HepG2 (cell line): ENCODE data around the gene VAMP2. TPM values are rescaled to one million over a fixed set of nuclear protein-coding genes. Genes with fewer than 3 reads are reported as not detected.

ENCODE experiments used
- ARID2 ChIP-seq: sonication (generic); formaldehyde crosslinking; IDR thresholded peaks from 2 replicates; pipeline ENCODE4 v1.8.1; 2022; ENCODE audit warnings: mild to moderate bottlenecking, missing genetic modification reagents, borderline replicate concordance
- ELF3 ChIP-seq: IDR thresholded peaks from 2 replicates; pipeline ENCODE4 v1.6.1; 2016; ENCODE audit warnings: missing genetic modification reagents, missing compliant biosample characterization
- GPN1 ChIP-seq: sonication (generic); formaldehyde crosslinking; IDR thresholded peaks from 2 replicates; pipeline ENCODE4 v1.5.1; 2020; ENCODE audit warnings: missing genetic modification reagents, borderline replicate concordance
- HNRNPH1 ChIP-seq: fragments of 200-400 bp; formaldehyde crosslinking; optimal IDR thresholded peaks from 2 replicates; pipeline ENCODE3; 2017; ENCODE audit warnings: mild to moderate bottlenecking, low read depth, low read length
- HNRNPK ChIP-seq: fragments of 200-400 bp; formaldehyde crosslinking; IDR thresholded peaks from 2 replicates; pipeline ENCODE4 v1.6.1; 2018; ENCODE audit warnings: low read length, low read depth, moderate library complexity, mild to moderate bottlenecking; ENCODE audit not compliant: poor library complexity, severe bottlenecking
- IRF1 ChIP-seq: sonication (generic); formaldehyde crosslinking; IDR thresholded peaks from 2 replicates; pipeline ENCODE4 v1.4.0; 2020; ENCODE audit warnings: low read depth, mild to moderate bottlenecking, missing genetic modification reagents
- NBN ChIP-seq: fragments of 450-650 bp; conservative IDR thresholded peaks from 2 replicates; pipeline ENCODE4 v1.6.1; 2017
- ZBTB46 ChIP-seq: sonication (generic); formaldehyde crosslinking; IDR thresholded peaks from 2 replicates; pipeline ENCODE4 v1.4.0; 2020; ENCODE audit warnings: mild to moderate bottlenecking, missing genetic modification reagents, borderline replicate concordance
- ZNF646 ChIP-seq: sonication (generic); formaldehyde crosslinking; IDR thresholded peaks from 2 replicates; pipeline ENCODE4 v1.9.0; 2021; ENCODE audit warnings: mild to moderate bottlenecking, missing genetic modification reagents
- ZNF678 ChIP-seq: sonication (generic); formaldehyde crosslinking; IDR thresholded peaks from 2 replicates; pipeline ENCODE4 v1.4.0; 2020; ENCODE audit warnings: mild to moderate bottlenecking, missing genetic modification reagents
- ZNF691 ChIP-seq: sonication (generic); formaldehyde crosslinking; IDR thresholded peaks from 2 replicates; pipeline ENCODE4 v1.4.0; 2020; ENCODE audit warnings: missing genetic modification reagents, low read depth, mild to moderate bottlenecking, borderline replicate concordance
- ZNF792 ChIP-seq: IDR thresholded peaks from 2 replicates; pipeline ENCODE4 v1.6.1; 2016
- ZNF879 ChIP-seq: sonication (generic); formaldehyde crosslinking; IDR thresholded peaks from 2 replicates; pipeline ENCODE4 v1.8.1; 2023; ENCODE audit warnings: missing genetic modification reagents
- polyA plus RNA-seq, 8 experiments: library from polyadenylated mRNA; depleted of rRNA in 3 of 8; stranded (reverse) in 7 of 8; unstranded in 1 of 8; fragments of >200 nt; fragmentation: Illumina TruSeq in 4 of 8; extraction: Trizol in 4 of 8; gene quantifications; 2 replicates each; pipeline versions ENCODE4 v1.2.1 to v1.2.3, GENCODE V29; 2011 to 2016; ENCODE audit warnings: low read depth in 4 of 8, missing spikeins in 1 of 8, mixed read lengths in 1 of 8; ENCODE audit not compliant: insufficient read depth in 1 of 8
- total RNA-seq, 5 experiments: library from RNA; depleted of rRNA; stranded (reverse); fragments of >200 nt; fragmentation: Illumina TruSeq; extraction: Trizol; gene quantifications; 2 replicates each; pipeline ENCODE4 v1.2.3, GENCODE V29; 2016; ENCODE audit warnings: low read depth in 1 of 5
- TF ChIP-seq, protein P1 (sequence below): sonication (generic); formaldehyde crosslinking; IDR thresholded peaks from 2 replicates; pipeline ENCODE4 v1.5.0; 2020; ENCODE audit warnings: missing genetic modification reagents
- TF ChIP-seq, protein P2 (sequence below): sonication (generic); formaldehyde crosslinking; IDR thresholded peaks from 2 replicates; pipeline ENCODE4 v1.8.1; 2023; ENCODE audit warnings: mild to moderate bottlenecking, missing genetic modification reagents
- TF ChIP-seq, protein P3 (sequence below): sonication (generic); formaldehyde crosslinking; IDR thresholded peaks from 2 replicates; pipeline ENCODE4 v1.8.1; 2022; ENCODE audit warnings: mild to moderate bottlenecking, missing genetic modification reagents

The VAMP2 gene
- total and polyA plus RNA-seq, 2 of the 13 experiments (the other 11 are each of a cell fraction or from before 2014, with no cell fraction given) = 3.9 to 17.2 TPM

GRCh38 chr17:8121681-8122421, 40.9 kb downstream of the VAMP2 start (continued):
- TF ChIP-seq ZBTB46 (CRISPR knock-in tag) (no peak), GPN1 (CRISPR knock-in tag) (no peak; the same call in 1 of the 2 replicates), ZNF678 (no peak), IRF1 (CRISPR knock-in tag) (no peak), ELF3 (no peak), ZNF646 (no peak), ZNF792 (CRISPR knock-in tag) (no peak), ARID2 (no peak), HNRNPH1 (no peak), NBN (no peak), HNRNPK (no peak), ZNF691 (peak; percentile 32; the same call in 1 of the 2 replicates), ZNF879 (CRISPR knock-in tag) (no peak)
- TF ChIP-seq, protein P1, sequence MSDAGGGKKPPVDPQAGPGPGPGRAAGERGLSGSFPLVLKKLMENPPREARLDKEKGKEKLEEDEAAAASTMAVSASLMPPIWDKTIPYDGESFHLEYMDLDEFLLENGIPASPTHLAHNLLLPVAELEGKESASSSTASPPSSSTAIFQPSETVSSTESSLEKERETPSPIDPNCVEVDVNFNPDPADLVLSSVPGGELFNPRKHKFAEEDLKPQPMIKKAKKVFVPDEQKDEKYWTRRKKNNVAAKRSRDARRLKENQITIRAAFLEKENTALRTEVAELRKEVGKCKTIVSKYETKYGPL (CRISPR knock-in tag) = no peak
- TF ChIP-seq, protein P2, sequence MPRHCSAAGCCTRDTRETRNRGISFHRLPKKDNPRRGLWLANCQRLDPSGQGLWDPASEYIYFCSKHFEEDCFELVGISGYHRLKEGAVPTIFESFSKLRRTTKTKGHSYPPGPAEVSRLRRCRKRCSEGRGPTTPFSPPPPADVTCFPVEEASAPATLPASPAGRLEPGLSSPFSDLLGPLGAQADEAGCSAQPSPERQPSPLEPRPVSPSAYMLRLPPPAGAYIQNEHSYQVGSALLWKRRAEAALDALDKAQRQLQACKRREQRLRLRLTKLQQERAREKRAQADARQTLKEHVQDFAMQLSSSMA = no peak
- TF ChIP-seq, protein P3, sequence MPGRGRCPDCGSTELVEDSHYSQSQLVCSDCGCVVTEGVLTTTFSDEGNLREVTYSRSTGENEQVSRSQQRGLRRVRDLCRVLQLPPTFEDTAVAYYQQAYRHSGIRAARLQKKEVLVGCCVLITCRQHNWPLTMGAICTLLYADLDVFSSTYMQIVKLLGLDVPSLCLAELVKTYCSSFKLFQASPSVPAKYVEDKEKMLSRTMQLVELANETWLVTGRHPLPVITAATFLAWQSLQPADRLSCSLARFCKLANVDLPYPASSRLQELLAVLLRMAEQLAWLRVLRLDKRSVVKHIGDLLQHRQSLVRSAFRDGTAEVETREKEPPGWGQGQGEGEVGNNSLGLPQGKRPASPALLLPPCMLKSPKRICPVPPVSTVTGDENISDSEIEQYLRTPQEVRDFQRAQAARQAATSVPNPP (CRISPR knock-in tag) = no peak
